GM06990 (cell line): ENCODE data around the gene PALMD.

Source experiments
- DNase-seq: peaks from one replicate; pipeline ENCODE4 v3.0.0-alpha.2; 2011; ENCODE audit not compliant: insufficient read length; ENCODE audit errors: extremely low read depth
- H3K27me3 ChIP-seq: replicated peaks from 2 replicates; pipeline ENCODE4 v1.6.0; 2011; ENCODE audit warnings: low read length; ENCODE audit not compliant: control insufficient read depth, insufficient read depth
- H3K36me3 ChIP-seq: 2 replicates; pipeline ENCODE4 v1.5.1; 2011; ENCODE audit warnings: low read length; ENCODE audit not compliant: control insufficient read depth, insufficient read depth
- H3K4me3 ChIP-seq: replicated peaks from 2 replicates; pipeline ENCODE4 v1.5.1; 2011; ENCODE audit warnings: low read depth, mild to moderate bottlenecking, control low read depth, low read length
- TF ChIP-seq, protein P1 (sequence below): IDR thresholded peaks from 2 replicates; pipeline ENCODE4 v1.5.1; 2011; ENCODE audit warnings: low read length, control low read depth, mild to moderate bottlenecking, inconsistent platforms; ENCODE audit not compliant: insufficient read depth, poor library complexity, severe bottlenecking

Gene PALMD

DNA sequence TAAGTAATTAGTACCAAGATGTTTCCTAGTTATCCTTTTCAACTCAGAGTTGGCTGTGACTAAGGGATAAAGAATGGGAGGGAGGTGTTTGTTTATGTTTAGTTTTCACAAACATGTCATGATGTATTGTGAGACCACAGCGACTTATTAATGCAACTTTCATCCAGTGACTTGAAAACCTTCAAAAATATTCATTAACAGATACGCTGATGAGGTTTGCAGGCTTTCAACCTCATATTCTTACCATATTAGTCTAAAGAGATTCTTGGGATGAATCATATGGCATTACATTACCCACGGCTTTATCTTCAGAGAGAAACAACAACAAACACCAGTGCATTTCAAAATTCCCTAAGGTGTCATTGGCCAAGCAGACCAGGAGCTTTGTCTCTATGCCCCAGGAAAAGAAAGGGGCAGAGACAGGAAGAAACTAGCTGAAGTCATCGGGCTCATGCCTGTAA lies 36.4 kb downstream of the PALMD start:
- H3K4me3 ChIP-seq, result no peak overlapping the region
- no peaks in the 10 kb centered on the region for H3K27me3 ChIP-seq
- no peak for DNase-seq
- TF ChIP-seq, protein P1, sequence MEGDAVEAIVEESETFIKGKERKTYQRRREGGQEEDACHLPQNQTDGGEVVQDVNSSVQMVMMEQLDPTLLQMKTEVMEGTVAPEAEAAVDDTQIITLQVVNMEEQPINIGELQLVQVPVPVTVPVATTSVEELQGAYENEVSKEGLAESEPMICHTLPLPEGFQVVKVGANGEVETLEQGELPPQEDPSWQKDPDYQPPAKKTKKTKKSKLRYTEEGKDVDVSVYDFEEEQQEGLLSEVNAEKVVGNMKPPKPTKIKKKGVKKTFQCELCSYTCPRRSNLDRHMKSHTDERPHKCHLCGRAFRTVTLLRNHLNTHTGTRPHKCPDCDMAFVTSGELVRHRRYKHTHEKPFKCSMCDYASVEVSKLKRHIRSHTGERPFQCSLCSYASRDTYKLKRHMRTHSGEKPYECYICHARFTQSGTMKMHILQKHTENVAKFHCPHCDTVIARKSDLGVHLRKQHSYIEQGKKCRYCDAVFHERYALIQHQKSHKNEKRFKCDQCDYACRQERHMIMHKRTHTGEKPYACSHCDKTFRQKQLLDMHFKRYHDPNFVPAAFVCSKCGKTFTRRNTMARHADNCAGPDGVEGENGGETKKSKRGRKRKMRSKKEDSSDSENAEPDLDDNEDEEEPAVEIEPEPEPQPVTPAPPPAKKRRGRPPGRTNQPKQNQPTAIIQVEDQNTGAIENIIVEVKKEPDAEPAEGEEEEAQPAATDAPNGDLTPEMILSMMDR, result no peak
- H3K36me3 ChIP-seq, result no peaks in the 10 kb centered on the region

- no peak overlapping the region for H3K4me3 ChIP-seq
- H3K36me3 ChIP-seq, result no peaks in the 10 kb centered on the region
- DNase-seq, result peak; percentile 25
- no peaks in the 10 kb centered on the region for H3K27me3 ChIP-seq
- TF ChIP-seq, protein P1, result peak; percentile 79
Measured at GRCh38 chr1:99685516-99686180, 39.7 kb downstream of the PALMD start.

DNA sequence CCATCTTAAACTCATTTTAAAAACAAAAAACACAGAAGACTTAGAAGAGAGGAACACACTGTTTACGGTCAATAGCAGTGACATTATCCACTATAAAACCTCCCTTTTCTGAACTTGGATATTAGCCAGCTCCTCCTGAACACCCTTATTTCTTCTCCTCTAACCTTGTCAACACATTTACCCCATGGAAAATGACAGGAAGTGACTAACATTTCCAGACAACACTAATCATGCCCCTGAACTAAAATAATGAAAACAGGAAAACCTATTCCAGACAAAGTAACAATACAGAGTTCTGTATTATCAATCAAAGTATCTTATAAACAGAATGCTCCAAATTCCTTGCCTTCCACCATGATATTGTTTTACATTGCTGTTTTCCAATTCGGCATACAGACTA lies 45.3 kb downstream of the PALMD start:
- no peaks in the 10 kb centered on the region for H3K36me3 ChIP-seq
- no peak overlapping the region for H3K4me3 ChIP-seq
- no peak for DNase-seq
- TF ChIP-seq, protein P1, result no peak
- H3K27me3 ChIP-seq, result no peaks in the 10 kb centered on the region

DNA sequence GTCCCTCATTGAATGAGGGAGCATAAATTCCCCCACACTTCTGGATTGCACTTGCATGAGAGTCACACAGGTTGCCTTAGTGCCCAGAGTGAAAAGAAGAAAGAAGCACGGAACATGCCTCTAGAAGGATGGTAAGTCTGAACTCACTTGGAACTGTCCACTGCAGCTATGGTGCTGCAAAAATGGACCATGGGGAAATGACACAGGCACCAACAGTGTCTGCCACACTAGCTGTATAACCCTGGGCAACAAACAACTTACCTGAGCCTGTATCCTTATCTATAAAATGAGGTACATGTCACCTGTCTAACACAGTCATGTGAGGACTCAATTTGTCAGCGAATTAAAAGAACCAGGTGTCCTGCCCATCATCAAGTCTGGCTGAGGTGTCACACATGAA lies 50.7 kb downstream of the PALMD start:
- DNase-seq, result no peak
- Histone ChIP-seq H3K4me3 (no peak overlapping the region), H3K27me3 (no peaks in the 10 kb centered on the region), H3K36me3 (no peaks in the 10 kb centered on the region)
- TF ChIP-seq, protein P1, result no peak

GRCh38 chr1:99697580-99697979 lies 51.7 kb downstream of the PALMD start:
- Histone ChIP-seq H3K36me3 (no peaks in the 10 kb centered on the region), H3K4me3 (no peak overlapping the region), H3K27me3 (no peaks in the 10 kb centered on the region)
- no peak for DNase-seq
- TF ChIP-seq, protein P1, result no peak

GRCh38 chr1:99700020-99700419 lies 54.1 kb downstream of the PALMD start:
- TF ChIP-seq, protein P1, result no peak
- Histone ChIP-seq H3K4me3 (no peak overlapping the region), H3K27me3 (no peaks in the 10 kb centered on the region), H3K36me3 (no peaks in the 10 kb centered on the region)
- no peak for DNase-seq
